Liver (tissue), 9 donors: Measurements from ENCODE around the gene WDR27. TPM values are rescaled to one million over a fixed set of nuclear protein-coding genes. Genes with fewer than 3 reads are reported as not detected.

Source experiments
- DNase-seq: peaks from one replicate; pipeline ENCODE4 v3.0.0-alpha.2; 2017; ENCODE audit warnings: low spot score
- H3K27ac ChIP-seq, 2 donors: one replicate each; pipeline ENCODE4 v1.7.0; 2013; ENCODE audit warnings: inconsistent platforms in 2 of 2, low read length in 2 of 2, control low read depth in 1 of 2, low read depth in 1 of 2, mild to moderate bottlenecking in 1 of 2
- H3K27me3 ChIP-seq, 4 donors: one replicate each; pipeline versions ENCODE4 v1.6.1 to v1.7.0; 2013; ENCODE audit warnings: low read length in 3 of 4, inconsistent platforms in 1 of 4, mild to moderate bottlenecking in 1 of 4, moderate library complexity in 1 of 4; ENCODE audit not compliant: control insufficient read depth in 4 of 4, insufficient read depth in 4 of 4
- H3K36me3 ChIP-seq, 4 donors: one replicate each; pipeline versions ENCODE4 v1.6.1 to v1.7.0; 2013; ENCODE audit warnings: low read length in 3 of 4, mild to moderate bottlenecking in 3 of 4, low read depth in 1 of 4, moderate library complexity in 1 of 4; ENCODE audit not compliant: control insufficient read depth in 4 of 4, insufficient read depth in 3 of 4
- H3K4me1 ChIP-seq, 4 donors: one replicate each; pipeline versions ENCODE4 v1.6.1 to v1.7.0; 2013; ENCODE audit warnings: low read length in 3 of 4, mild to moderate bottlenecking in 3 of 4, moderate library complexity in 1 of 4; ENCODE audit not compliant: control insufficient read depth in 4 of 4, insufficient read depth in 4 of 4
- H3K4me3 ChIP-seq, 3 donors: one replicate each; pipeline versions ENCODE4 v1.6.1 to v1.7.0; 2013; ENCODE audit warnings: low read length in 3 of 3, control low read depth in 1 of 3, low read depth in 1 of 3, mild to moderate bottlenecking in 1 of 3
- H3K9ac ChIP-seq, 2 donors: one replicate each; pipeline ENCODE4 v1.7.0; 2013; ENCODE audit warnings: low read length in 2 of 2, mild to moderate bottlenecking in 2 of 2, moderate library complexity in 2 of 2, control low read depth in 1 of 2, low read depth in 1 of 2
- H3K9me3 ChIP-seq, 4 donors: one replicate each; pipeline versions ENCODE4 v1.6.1 to v1.7.0; 2013; ENCODE audit warnings: low read length in 3 of 4; ENCODE audit not compliant: control insufficient read depth in 4 of 4
- CTCF ChIP-seq: fragments of 150-350 bp; IDR thresholded peaks from 2 replicates; pipeline ENCODE4 v1.5.1; 2017; ENCODE audit warnings: improper control_type of control experiment, low read depth, low read length; ENCODE audit not compliant: missing input control
- EGR1 ChIP-seq, 2 donors: IDR thresholded peaks; 2 replicates each; pipeline ENCODE4 v1.6.1; 2016 to 2018; ENCODE audit warnings: antibody characterized with exemption in 2 of 2, low read depth in 2 of 2
- FOXA1 ChIP-seq: IDR thresholded peaks from 2 replicates; pipeline ENCODE4 v1.6.1; 2016; ENCODE audit warnings: antibody characterized with exemption
- FOXA2 ChIP-seq: IDR thresholded peaks from 2 replicates; pipeline ENCODE4 v1.6.1; 2016; ENCODE audit warnings: antibody characterized with exemption
- GABPA ChIP-seq, 2 donors: IDR thresholded peaks in 1 of 2; conservative IDR thresholded peaks in 1 of 2; 2 replicates each; pipeline ENCODE4 v1.6.1; 2016; ENCODE audit warnings: antibody characterized with exemption in 2 of 2, mild to moderate bottlenecking in 1 of 2, moderate library complexity in 1 of 2
- HNF4A ChIP-seq, 2 donors: conservative IDR thresholded peaks; 2 replicates each; pipeline ENCODE4 v1.6.1; 2016; ENCODE audit warnings: antibody characterized with exemption in 2 of 2, mild to moderate bottlenecking in 2 of 2
- HNF4G ChIP-seq: IDR thresholded peaks from 2 replicates; pipeline ENCODE4 v1.6.1; 2016; ENCODE audit warnings: antibody characterized with exemption
- JUND ChIP-seq, 2 donors: IDR thresholded peaks; 2 replicates each; pipeline ENCODE4 v1.6.1; 2016; ENCODE audit warnings: antibody characterized with exemption in 2 of 2
- NR2F2 ChIP-seq: IDR thresholded peaks from 2 replicates; pipeline ENCODE4 v1.6.1; 2016; ENCODE audit warnings: antibody characterized with exemption
- RAD21 ChIP-seq, 2 donors: IDR thresholded peaks; 2 replicates each; pipeline ENCODE4 v1.6.1; 2016; ENCODE audit warnings: antibody characterized with exemption in 2 of 2, mild to moderate bottlenecking in 2 of 2
- REST ChIP-seq: IDR thresholded peaks from 2 replicates; pipeline ENCODE4 v1.6.1; 2016; ENCODE audit warnings: antibody characterized with exemption, mild to moderate bottlenecking
- RXRA ChIP-seq, 2 donors: IDR thresholded peaks; 2 replicates each; pipeline ENCODE4 v1.6.1; 2017 to 2018; ENCODE audit warnings: antibody characterized with exemption in 2 of 2, mild to moderate bottlenecking in 1 of 2
- SP1 ChIP-seq: IDR thresholded peaks from 2 replicates; pipeline ENCODE4 v1.6.1; 2018; ENCODE audit warnings: antibody characterized with exemption, mild to moderate bottlenecking
- TAF1 ChIP-seq: conservative IDR thresholded peaks from 2 replicates; pipeline ENCODE4 v1.6.1; 2016; ENCODE audit warnings: antibody characterized with exemption, mild to moderate bottlenecking
- YY1 ChIP-seq: IDR thresholded peaks from 2 replicates; pipeline ENCODE4 v1.6.1; 2016; ENCODE audit warnings: antibody characterized with exemption, mild to moderate bottlenecking
- WGBS: extraction: QIAGEN DNeasy Blood & Tissue Kit; methylation state at CpG from one replicate; pipeline ENCODE4 v1.1.7; 2013; 5-methylcytosine and 5-hydroxymethylcytosine counted together
- polyA plus RNA-seq, 2 donors: library from polyadenylated mRNA; stranded (reverse) in 1 of 2; unstranded in 1 of 2; fragments of 200-250 nt in 1 of 2; fragments of >200 nt in 1 of 2; fragmentation: Nextera tagmentation in 1 of 2; extraction: Ambion mirVana in 1 of 2; gene quantifications; one replicate each; pipeline versions ENCODE4 v1.2.1 to v1.2.3, GENCODE V29; 2013 to 2015
- total RNA-seq, 2 donors: library from RNA; depleted of rRNA; stranded (reverse); fragments of >200 nt; gene quantifications; one replicate each; pipeline ENCODE4 v1.2.3, GENCODE V29; 2014
- TF ChIP-seq, protein P1 (sequence below): IDR thresholded peaks from 2 replicates; pipeline ENCODE4 v1.6.1; 2016; ENCODE audit warnings: antibody characterized with exemption
- TF ChIP-seq, protein P2 (sequence below): IDR thresholded peaks from 2 replicates; pipeline ENCODE4 v1.6.1; 2016; ENCODE audit warnings: antibody characterized with exemption
- TF ChIP-seq, protein P3 (sequence below): IDR thresholded peaks from 2 replicates; pipeline ENCODE4 v1.6.1; 2016; ENCODE audit warnings: antibody characterized with exemption
- donor health status: healthy.
- donor health status: healthy.
- donor health status: healthy.
- donor health status: healthy.
- donor health status: healthy.

WDR27 gene
- total and polyA plus RNA-seq, 4 donors = 3.7 to 20.1 (median 7.7) TPM

- no peaks in the 10 kb centered on the region for H3K36me3 ChIP-seq
- no peak overlapping the region for H3K27ac ChIP-seq
- no peak overlapping the region for H3K4me3 ChIP-seq
- DNase-seq = no peak
- peaks cover 0 to under 1% (median 0%) of the 10 kb centered on the region in 4 donors for H3K9me3 ChIP-seq
- 81% methylated on average over 1 of the region's 1 CpG for WGBS
- TF ChIP-seq FOXA2 = no peak
- no peak for TF ChIP-seq JUND (IDR thresholded peaks at IDR 0.05)
- no peak for TF ChIP-seq TAF1
- TF ChIP-seq NR2F2 = no peak
- no peak for TF ChIP-seq FOXA1
- no peak for TF ChIP-seq YY1
- TF ChIP-seq REST = no peak
- TF ChIP-seq, protein P1, sequence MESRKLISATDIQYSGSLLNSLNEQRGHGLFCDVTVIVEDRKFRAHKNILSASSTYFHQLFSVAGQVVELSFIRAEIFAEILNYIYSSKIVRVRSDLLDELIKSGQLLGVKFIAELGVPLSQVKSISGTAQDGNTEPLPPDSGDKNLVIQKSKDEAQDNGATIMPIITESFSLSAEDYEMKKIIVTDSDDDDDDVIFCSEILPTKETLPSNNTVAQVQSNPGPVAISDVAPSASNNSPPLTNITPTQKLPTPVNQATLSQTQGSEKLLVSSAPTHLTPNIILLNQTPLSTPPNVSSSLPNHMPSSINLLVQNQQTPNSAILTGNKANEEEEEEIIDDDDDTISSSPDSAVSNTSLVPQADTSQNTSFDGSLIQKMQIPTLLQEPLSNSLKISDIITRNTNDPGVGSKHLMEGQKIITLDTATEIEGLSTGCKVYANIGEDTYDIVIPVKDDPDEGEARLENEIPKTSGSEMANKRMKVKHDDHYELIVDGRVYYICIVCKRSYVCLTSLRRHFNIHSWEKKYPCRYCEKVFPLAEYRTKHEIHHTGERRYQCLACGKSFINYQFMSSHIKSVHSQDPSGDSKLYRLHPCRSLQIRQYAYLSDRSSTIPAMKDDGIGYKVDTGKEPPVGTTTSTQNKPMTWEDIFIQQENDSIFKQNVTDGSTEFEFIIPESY = no peak
- TF ChIP-seq RXRA (IDR thresholded peaks at IDR 0.05) = no peak
- TF ChIP-seq HNF4A (conservative IDR thresholded peaks at IDR 0.05) = no peak
- no peak for TF ChIP-seq RAD21 (IDR thresholded peaks at IDR 0.05)
- TF ChIP-seq HNF4G = no peak
- no peak for TF ChIP-seq CTCF
- no peak for TF ChIP-seq SP1
- TF ChIP-seq EGR1 (IDR thresholded peaks at IDR 0.05; ENCODE audit: low read depth in 2 of 2) = no peak
- TF ChIP-seq, protein P2, sequence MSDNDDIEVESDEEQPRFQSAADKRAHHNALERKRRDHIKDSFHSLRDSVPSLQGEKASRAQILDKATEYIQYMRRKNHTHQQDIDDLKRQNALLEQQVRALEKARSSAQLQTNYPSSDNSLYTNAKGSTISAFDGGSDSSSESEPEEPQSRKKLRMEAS = no peak
- TF ChIP-seq, protein P3, sequence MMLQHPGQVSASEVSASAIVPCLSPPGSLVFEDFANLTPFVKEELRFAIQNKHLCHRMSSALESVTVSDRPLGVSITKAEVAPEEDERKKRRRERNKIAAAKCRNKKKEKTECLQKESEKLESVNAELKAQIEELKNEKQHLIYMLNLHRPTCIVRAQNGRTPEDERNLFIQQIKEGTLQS = no peak
- TF ChIP-seq GABPA (IDR thresholded peaks at IDR 0.05 in 1 of 2, conservative IDR thresholded peaks at IDR 0.05 in 1 of 2) = no peak
- no peaks in the 10 kb centered on the region for H3K4me1 ChIP-seq
- H3K27me3 ChIP-seq = no peaks in the 10 kb centered on the region
- no peak overlapping the region for H3K9ac ChIP-seq
These were observed 159.3 kb downstream of the WDR27 start for GRCh38 chr6:169542491-169542890.
